Stimulated activated CD4-positive, alpha-beta T cell treated with anti-CD3 and anti-CD28 coated beads, Interleukin-12 subunit alpha, Interleukin-12 subunit beta, amount 100 ng/mL, for 24 hours (primary cell): ENCODE measurements around the gene TMEM52.
"Not testable (repeated sequence)": the region's sequence is repeated elsewhere in the genome, so short reads cannot be mapped to it uniquely, and the experiment has no call there.

ENCODE experiments used
- DNase-seq, 2 experiments: peaks; one replicate each; pipeline ENCODE4 v3.0.0-alpha.2; 2020; ENCODE audit warnings: low read depth in 2 of 2

The TMEM52 gene

GRCh38 chr1:1946540-1946939 lies 27.5 kb upstream of the TMEM52 start:
- DNase-seq = no peak

- DNase-seq = no peak
Measured at GRCh38 chr1:1945782-1946393, 26.8 kb upstream of the TMEM52 start.

DNA sequence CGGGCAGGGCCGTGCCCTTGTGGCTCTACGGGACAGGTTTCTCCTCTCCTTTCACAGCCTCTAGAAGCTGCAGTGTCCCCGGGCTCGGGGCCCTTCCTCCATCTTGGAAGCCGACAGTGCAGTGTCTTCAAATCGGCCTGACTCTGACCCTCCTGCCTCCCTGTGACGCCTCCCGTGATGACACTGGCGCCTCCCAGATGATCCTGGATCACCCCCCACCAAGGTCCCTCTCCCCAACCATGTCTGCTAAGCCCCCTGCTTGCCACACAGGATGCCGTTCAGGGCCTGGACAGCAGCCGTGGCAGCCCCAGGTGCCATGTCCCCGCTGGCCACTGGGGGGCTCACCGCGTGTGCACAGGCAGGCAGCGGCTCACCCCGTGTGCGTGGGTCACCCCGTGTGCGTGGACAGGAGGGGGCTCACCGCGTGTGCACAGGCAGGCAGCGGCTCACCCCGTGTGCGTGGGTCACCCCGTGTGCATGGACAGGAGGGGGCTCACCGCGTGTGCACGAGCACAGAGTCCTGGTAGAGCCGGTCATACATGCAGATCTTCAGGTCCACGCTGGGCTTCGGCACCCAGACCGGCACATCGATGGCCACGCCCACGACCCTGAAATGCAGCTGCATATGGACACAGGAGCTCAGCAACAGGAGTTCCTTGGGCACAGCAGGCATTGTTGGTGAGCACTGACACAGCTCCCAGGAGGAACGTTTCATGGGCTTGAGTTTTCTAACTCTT lies 24.9 kb upstream of the TMEM52 start:
- peak; percentile 26 to 51 for DNase-seq

GRCh38 chr1:1942753-1943656 lies 23.9 kb upstream of the TMEM52 start:
- no peak for DNase-seq

GRCh38 chr1:1941868-1942752 lies 23.0 kb upstream of the TMEM52 start:
- DNase-seq = no peak

DNA sequence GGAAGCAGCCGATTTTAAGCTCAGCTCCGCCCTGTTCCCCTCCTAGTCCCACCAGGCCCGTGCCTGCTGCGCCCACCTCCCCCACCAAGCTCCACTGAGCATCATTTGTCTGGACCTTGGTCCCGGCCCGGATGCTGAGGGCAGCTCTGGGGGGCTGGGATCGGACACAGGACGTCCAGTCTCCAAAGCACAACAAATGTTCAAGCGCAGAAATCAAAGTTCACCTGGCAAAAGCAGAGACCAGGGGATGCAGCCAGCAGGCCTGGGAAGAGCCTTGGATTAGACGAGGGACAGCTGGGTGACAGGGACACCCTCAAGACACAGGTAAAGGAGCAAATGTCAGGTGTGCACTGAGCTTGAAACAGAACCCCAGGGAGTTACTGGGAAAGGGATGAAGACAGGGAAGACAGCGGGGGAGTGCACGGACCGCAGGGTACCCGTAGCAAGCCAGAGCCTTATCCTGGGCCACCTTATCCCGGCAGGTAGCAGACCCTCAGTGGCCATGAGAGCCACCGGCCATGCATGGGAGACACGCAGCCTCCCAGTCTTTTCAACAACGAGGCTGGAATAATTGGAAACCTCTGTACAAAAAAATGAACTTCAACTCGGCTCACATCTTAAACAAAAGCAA lies 22.2 kb upstream of the TMEM52 start:
- DNase-seq = no peak

DNA sequence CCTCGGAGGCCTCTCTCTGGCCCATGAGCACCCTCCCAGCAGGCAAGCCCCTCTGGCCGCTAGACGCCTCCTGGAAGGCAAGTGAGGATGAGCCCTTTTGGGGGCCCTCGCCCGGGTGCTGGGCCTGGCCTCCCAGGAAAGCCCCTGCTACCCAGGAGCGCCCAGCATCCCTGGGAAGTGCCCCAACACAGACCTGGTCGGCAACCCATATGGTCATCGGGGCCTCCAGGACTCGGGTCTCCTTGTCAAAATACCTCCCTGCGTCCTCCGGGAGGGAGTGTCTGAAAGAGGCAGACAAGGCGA lies 21.0 kb upstream of the TMEM52 start:
- DNase-seq = no peak

DNA sequence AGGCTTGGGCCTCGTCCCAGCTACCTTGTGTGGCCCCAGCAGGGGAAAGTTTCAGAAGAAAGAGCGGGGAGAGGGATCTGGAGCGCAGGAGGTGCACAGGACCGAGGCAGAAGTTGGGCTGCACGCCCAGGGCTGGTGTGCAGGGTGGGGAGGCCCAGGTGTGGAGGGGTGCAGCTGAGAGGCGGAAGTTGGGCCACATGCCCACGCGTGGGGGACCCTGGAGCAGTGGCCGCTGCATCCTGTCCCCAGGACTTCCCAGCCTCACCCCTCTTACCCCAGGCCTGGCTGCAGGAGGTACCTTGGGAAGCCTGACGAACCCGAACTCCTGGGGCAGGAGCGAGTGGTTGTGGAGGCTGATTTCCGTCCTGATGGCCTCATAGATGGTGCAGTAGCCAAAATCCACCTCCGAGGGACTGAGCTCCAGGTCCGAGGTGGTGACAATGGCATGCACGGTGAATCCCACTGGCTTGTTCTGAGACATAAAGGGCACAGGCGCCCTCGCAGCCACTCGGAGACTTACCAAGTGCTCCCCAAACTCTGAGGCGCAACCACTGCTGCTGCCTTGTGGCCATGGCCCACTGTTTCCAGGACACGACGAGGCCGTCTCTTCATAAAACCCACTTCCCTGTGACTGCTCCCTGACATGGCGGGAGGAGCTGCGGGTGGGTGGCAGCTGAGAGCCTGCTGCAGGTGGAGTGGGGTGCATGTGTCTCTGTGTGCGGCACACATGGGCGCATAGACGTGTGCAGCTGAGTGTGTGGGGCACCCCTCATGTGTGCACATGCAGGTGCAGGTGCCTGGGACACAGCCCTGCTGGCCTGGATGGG lies 20.4 kb upstream of the TMEM52 start:
- DNase-seq = no peak

- no peak for DNase-seq
Measured at GRCh38 chr1:1938613-1939295, 19.7 kb upstream of the TMEM52 start.

GRCh38 chr1:1938276-1938573 lies 19.1 kb upstream of the TMEM52 start:
- no peak for DNase-seq

- DNase-seq = no peak
Measured at GRCh38 chr1:1937549-1938275, 18.6 kb upstream of the TMEM52 start.

DNA sequence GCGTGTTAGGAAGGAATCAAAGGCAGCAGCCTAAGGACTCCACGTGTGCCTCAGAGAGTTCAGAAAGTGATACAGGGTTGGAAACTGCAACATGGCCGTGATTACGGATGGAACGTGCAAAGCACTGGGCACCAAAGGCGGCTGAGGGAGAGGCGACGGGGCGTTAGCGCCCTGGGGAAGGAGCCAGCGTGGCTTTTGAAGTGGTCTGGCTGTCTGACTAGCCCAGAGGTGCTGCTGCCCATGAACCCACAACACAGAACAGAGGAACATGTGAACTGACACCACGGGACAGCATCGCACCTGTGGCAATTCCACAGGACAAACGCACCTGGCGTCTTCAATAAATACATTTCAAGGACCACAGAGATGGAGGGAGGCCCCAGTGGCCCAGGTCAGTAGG lies 18.0 kb upstream of the TMEM52 start:
- no peak for DNase-seq

GRCh38 chr1:1934848-1935247 lies 15.8 kb upstream of the TMEM52 start:
- DNase-seq = not testable (repeated sequence)

DNA sequence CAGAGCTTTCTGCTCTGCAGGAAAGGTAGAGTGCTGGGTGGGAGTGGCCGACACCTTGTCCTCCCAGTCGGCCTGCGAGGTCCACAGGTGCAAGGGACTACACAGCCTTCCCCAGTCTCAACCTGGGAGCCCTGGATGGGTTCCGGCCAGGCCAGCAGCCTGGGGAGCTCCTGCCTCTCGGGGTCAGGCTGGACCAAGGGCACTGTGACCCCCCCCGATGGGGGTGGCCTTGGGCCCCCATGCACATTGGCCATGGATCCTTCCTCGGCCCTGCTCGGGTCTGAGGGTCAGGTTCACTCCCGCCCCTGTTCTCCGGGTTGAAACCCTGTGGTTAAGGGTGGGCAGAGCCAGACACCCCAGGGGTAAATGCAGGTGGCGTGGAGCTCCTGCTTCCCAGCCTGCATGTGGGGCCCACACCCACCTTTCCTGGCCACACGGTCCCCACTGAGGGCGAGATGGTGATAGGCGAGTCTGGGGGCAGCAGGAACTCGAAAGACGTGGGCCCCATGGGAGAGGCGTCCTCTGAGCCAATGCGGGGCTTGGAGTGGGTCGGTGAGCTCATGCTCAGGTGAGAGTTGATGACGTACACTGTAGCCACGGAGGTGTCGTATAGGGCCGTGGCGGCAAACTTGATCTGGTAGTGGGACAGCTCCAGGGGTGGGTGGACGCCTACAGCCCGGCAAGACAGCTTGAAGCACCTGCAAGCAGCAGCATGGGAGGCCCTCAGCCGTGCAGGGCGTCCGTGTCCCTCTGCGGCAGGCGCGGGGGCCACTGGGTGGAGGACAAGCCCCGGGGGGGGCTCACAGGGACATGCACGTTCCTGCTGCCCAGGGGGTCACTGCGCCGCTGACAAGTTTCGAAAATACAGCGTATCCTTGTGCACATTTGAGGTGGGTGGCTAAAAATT lies 10.8 kb upstream of the TMEM52 start:
- no peak for DNase-seq

DNA sequence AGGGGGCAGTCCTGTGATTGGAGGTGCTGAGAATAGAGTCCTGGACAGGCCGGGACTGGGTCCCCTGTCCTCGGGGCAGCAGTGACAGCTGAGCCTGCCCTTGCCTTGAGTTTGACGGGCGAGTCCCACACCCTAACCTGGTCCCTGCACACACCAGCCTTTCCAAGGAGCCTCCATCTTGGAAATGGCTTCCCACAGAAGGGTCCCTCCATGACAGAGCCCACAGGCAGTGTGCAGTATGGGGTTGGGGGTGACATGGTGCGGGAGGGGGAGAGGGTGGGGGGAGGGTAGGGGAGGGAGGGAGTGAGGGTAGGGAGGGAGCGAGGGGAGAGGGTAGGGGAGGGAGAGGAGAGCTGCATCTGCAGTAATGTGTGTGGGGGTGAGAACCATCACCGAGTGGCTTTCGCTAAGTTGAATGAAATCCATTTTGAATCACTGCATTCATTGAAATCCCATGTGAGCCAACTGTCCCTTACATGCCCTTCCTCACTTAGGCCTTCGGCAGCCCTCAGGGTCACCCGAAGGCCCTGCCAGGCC lies 10.1 kb upstream of the TMEM52 start:
- no peak for DNase-seq

DNA sequence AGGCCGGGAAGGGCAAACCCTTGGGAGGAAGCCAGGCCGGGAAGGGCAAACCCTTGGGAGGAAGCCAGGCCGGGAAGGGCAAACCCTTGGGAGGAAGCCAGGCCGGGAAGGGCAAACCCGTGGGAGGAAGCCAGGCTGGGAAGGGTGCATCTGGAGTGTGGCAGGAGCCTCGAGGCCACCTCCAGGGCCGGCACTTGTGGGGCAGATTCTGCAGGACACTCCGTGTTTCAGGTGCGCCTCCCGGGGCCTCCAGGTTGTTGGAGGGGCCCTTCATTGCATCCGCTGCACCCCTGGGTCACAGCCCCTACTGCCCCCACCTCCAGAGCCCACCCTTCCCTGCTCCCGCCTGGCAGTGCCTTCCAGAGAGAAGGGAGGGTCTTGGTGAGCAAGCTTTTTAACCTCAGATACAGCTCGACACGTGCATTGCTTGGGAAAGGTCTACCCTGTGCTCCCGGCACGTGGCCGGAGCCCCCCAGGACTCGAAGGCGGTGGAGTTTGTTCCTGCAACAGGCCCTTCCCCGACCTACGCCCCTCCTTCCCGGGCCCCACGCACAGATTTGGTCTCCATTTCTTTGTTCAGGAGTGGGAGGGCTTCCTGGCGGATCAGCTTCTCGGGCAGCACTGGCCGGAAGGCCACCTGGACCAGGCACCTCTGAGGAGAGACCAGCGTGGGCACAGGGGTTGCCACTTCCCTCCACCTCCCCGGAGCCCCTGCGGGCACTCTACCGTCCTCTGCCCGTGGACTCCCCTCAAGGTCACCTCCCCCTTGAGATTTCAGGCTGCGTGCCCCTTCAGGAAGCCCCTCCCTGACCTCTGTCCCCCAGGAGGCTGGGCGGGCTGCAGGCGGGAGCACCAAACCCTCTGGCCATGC lies 9.4 kb upstream of the TMEM52 start:
- no peak for DNase-seq

DNA sequence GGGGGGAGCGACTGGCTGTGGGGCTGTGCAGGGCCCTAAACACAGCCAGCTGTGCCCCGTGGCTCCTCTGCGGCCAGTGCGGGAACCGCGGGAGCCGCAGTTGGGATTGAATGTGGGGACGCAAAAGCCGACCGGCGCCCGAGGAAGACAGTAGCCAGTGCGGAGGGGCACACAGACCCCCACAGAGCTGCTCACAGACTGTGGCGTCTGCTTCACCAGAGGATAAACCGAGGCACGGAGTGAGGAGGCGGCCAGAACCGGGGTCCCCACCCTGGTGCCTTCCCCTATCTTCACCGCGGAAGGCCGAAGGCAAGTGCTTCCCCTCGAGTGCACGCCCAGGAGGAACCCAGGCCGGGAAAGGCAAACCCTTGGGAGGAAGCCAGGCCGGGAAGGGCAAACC lies 8.7 kb upstream of the TMEM52 start:
- no peak for DNase-seq
